B cell (primary cell): ENCODE data around the gene FAM204A. TPM values are rescaled to one million over a fixed set of nuclear protein-coding genes. Genes with fewer than 3 reads are reported as not detected.

Source experiments
- ATAC-seq: fragments of 200-7000 bp; cut with Tn5 transposase; one replicate; pipeline ENCODE4 v1.10.0; 2021; ENCODE audit warnings: low read depth, mild to moderate bottlenecking, moderate number of reproducible peaks, moderate library complexity
- CTCF ChIA-PET: fragments of 350-600 bp; sonication (Branson Sonifier 250); formaldehyde crosslinking; loops from one replicate; lab custom pipeline; 2021; ENCODE audit warnings: antibody characterized with exemption, inconsistent platforms; lab: Charles Lee
- POLR2A ChIA-PET: fragments of 350-600 bp; sonication (Branson Sonifier 250); formaldehyde crosslinking; loops from one replicate; lab custom pipeline; 2021; ENCODE audit warnings: antibody characterized with exemption; lab: Charles Lee
- DNase-seq: peaks from one replicate; pipeline ENCODE4 v3.0.0; 2013
- H2AFZ ChIP-seq: 2 replicates; pipeline ENCODE4 v1.6.1; 2012; ENCODE audit warnings: mild to moderate bottlenecking, low read depth, low read length; ENCODE audit not compliant: insufficient read depth, poor library complexity, severe bottlenecking
- H3K27ac ChIP-seq, 2 donors: 1 replicate in 1 of 2; 2 replicates in 1 of 2; pipeline ENCODE4 v1.5.1; 2012 to 2013; ENCODE audit warnings: low read length in 2 of 2, mild to moderate bottlenecking in 2 of 2, moderate library complexity in 1 of 2
- H3K27me3 ChIP-seq, 4 experiments: fragments of 200-600 bp in 1 of 4; sonication (generic) in 1 of 4; replicated peaks in 1 of 4; 1 replicate in 2 of 4; 2 replicates in 2 of 4; pipeline versions ENCODE4 v1.6.1 to v1.7.0; 2013 to 2016; ENCODE audit warnings: low read length in 3 of 4, mild to moderate bottlenecking in 2 of 4, mixed read lengths in 1 of 4, moderate library complexity in 1 of 4; ENCODE audit not compliant: insufficient read depth in 4 of 4, control insufficient read depth in 3 of 4; ENCODE audit errors: control extremely low read depth in 1 of 4
- H3K36me3 ChIP-seq, 2 experiments: replicated peaks in 1 of 2; 1 replicate in 1 of 2; 2 replicates in 1 of 2; pipeline versions ENCODE4 v1.6.1 to v1.7.1; 2013; ENCODE audit warnings: low read length in 1 of 2; ENCODE audit not compliant: insufficient read depth in 2 of 2, control insufficient read depth in 1 of 2; ENCODE audit errors: control extremely low read depth in 1 of 2, extremely low read depth in 1 of 2
- H3K4me1 ChIP-seq, 2 donors: fragments of 200-600 bp in 1 of 2; sonication (generic) in 1 of 2; 1 replicate in 1 of 2; 2 replicates in 1 of 2; pipeline versions ENCODE4 v1.5.1 to v1.6.1; 2013 to 2017; ENCODE audit warnings: low read length in 2 of 2; ENCODE audit not compliant: control insufficient read depth in 2 of 2, insufficient read depth in 2 of 2
- H3K4me2 ChIP-seq: replicated peaks from 2 replicates; pipeline ENCODE3; 2012; ENCODE audit warnings: mild to moderate bottlenecking, low read depth, low read length; ENCODE audit not compliant: poor library complexity, severe bottlenecking
- H3K4me3 ChIP-seq, 5 experiments: fragments of 200-600 bp in 1 of 5; sonication (generic) in 1 of 5; 1 replicate in 3 of 5; 2 replicates in 2 of 5; pipeline versions ENCODE4 v1.5.1 to v1.7.0; 2011 to 2016; ENCODE audit warnings: low read length in 4 of 5, mild to moderate bottlenecking in 4 of 5, low read depth in 2 of 5, control low read depth in 1 of 5, moderate library complexity in 1 of 5; ENCODE audit not compliant: insufficient read depth in 1 of 5; ENCODE audit errors: control extremely low read depth in 1 of 5, extremely low read depth in 1 of 5
- H3K79me2 ChIP-seq: fragments of 200-600 bp; sonication (generic); one replicate; pipeline ENCODE4 v1.6.0; 2016; ENCODE audit warnings: low read length; ENCODE audit not compliant: control insufficient read depth, insufficient read depth
- H3K9ac ChIP-seq: fragments of 200-600 bp; sonication (generic); 2 replicates; pipeline ENCODE4 v1.6.1; 2017; ENCODE audit warnings: mild to moderate bottlenecking, low read length, moderate library complexity
- H3K9me3 ChIP-seq, 3 donors: one replicate each; pipeline versions ENCODE4 v1.6.1 to v1.7.1; 2013; ENCODE audit warnings: low read length in 2 of 3; ENCODE audit not compliant: control insufficient read depth in 2 of 3, insufficient read depth in 1 of 3; ENCODE audit errors: control extremely low read depth in 1 of 3
- H4K20me1 ChIP-seq: 2 replicates; pipeline ENCODE4 v1.6.0; 2012; ENCODE audit warnings: mild to moderate bottlenecking, low read length; ENCODE audit not compliant: insufficient read depth, control insufficient read depth, poor library complexity, severe bottlenecking
- H3K27ac Mint-ChIP-seq: one replicate; pipeline ENCODE4 v1.8.0; 2021; ENCODE audit warnings: mixed read lengths
- H3K27me3 Mint-ChIP-seq: one replicate; pipeline ENCODE4 v1.8.0; 2021; ENCODE audit warnings: mixed read lengths
- H3K4me1 Mint-ChIP-seq: one replicate; pipeline ENCODE4 v1.8.0; 2021; ENCODE audit warnings: mixed read lengths
- H3K4me3 Mint-ChIP-seq: one replicate; pipeline ENCODE4 v1.8.0; 2021; ENCODE audit warnings: mixed read lengths
- H3K9me3 Mint-ChIP-seq: one replicate; pipeline ENCODE4 v1.8.0; 2022; ENCODE audit warnings: mixed read lengths; ENCODE audit not compliant: insufficient read depth
- CTCF ChIP-seq: fragments of 200-600 bp; IDR thresholded peaks from one replicate; pipeline ENCODE4 v1.8.0; 2022; ENCODE audit warnings: antibody characterized with exemption, mild to moderate bottlenecking
- EZH2 ChIP-seq: IDR thresholded peaks from 2 replicates; pipeline ENCODE4 v1.6.1; 2012; ENCODE audit warnings: borderline replicate concordance, low read depth, mild to moderate bottlenecking, moderate library complexity, low read length; ENCODE audit not compliant: insufficient read depth, poor library complexity, severe bottlenecking
- WGBS: methylation state at CpG from one replicate; pipeline ENCODE4 v1.1.5; 2013; ENCODE audit warnings: missing lambda C conversion rate; ENCODE audit not compliant: insufficient coverage; 5-methylcytosine and 5-hydroxymethylcytosine counted together
- intact Hi-C: fragments of 100-400 bp; cut with micrococcal nuclease; formaldehyde crosslinking; loops from one replicate; pipeline ENCODE4 v1.10.0; 2022
- polyA plus RNA-seq: library from polyadenylated mRNA; depleted of rRNA; stranded (reverse); fragments of >200 nt; gene quantifications from 2 replicates; pipeline ENCODE4 v1.2.3, GENCODE V29; 2012
- total RNA-seq, 2 donors: library from RNA; stranded (reverse); fragments of 120-200 nt in 1 of 2; gene quantifications; 1 replicate in 1 of 2; 2 replicates in 1 of 2; pipeline versions ENCODE4 v1.2.3 to v1.2.4, GENCODE V29; 2013 to 2022

FAM204A gene
- total and polyA plus RNA-seq, 2 donors (not counting 1 experiment from before 2014, with no cell fraction given) = 14.2 to 79.8 TPM

- Histone ChIP-seq H3K36me3 (peaks cover 33 to 37% of the 10 kb centered on the region in 2 experiments), H2AFZ (no peak overlapping the region), H3K4me2 (no peak overlapping the region), H3K79me2 (no peaks in the 10 kb centered on the region), H4K20me1 (no peaks in the 10 kb centered on the region), H3K4me1 (no peaks in the 10 kb centered on the region), H3K9ac (no peak overlapping the region), H3K27ac (no peak overlapping the region), H3K9me3 (no peaks in the 10 kb centered on the region), H3K27me3 (no peaks in the 10 kb centered on the region), H3K4me3 (no peak overlapping the region)
- H3K4me1 Mint-ChIP-seq = no peaks in the 10 kb centered on the region
- no peak for DNase-seq
- no peak for ATAC-seq
- no peak overlapping the region for H3K27ac Mint-ChIP-seq
- POLR2A ChIA-PET = no interaction called here
- H3K27me3 Mint-ChIP-seq = no peaks in the 10 kb centered on the region
- no peak overlapping the region for H3K4me3 Mint-ChIP-seq
- no peaks in the 10 kb centered on the region for H3K9me3 Mint-ChIP-seq
- intact Hi-C loops = no loop called here
- CTCF ChIA-PET = interaction anchor here (1.0 kb wide), 1 partner anchor 11 kb away, joined by 3 read pairs; no protein-coding TSS in a partner anchor
- no CpG with 5 or more reads among the region's 4 CpGs for WGBS
- TF ChIP-seq CTCF = no peak
- TF ChIP-seq EZH2 = no peak
Observed at GRCh38 chr10:118307859-118308258, 34.3 kb downstream of the FAM204A start.

- H3K79me2 ChIP-seq = no peaks in the 10 kb centered on the region
- H3K4me2 ChIP-seq = no peak overlapping the region
- DNase-seq (no peak), ATAC-seq (no peak)
- Mint-ChIP-seq H3K4me3 (no peak overlapping the region), H3K9me3 (no peaks in the 10 kb centered on the region), H3K4me1 (no peaks in the 10 kb centered on the region), H3K27me3 (no peaks in the 10 kb centered on the region), H3K27ac (no peak overlapping the region)
- peaks cover 27 to 32% of the 10 kb centered on the region in 2 experiments for H3K36me3 ChIP-seq
- H3K27ac ChIP-seq = no peak overlapping the region
- no peak overlapping the region for H2AFZ ChIP-seq
- ChIA-PET POLR2A (no interaction called here), CTCF (interaction anchor here (1.0 kb wide), 1 partner anchor 12 kb away, joined by 3 read pairs; no protein-coding TSS in a partner anchor)
- intact Hi-C loops = no loop called here
- H3K4me1 ChIP-seq = no peaks in the 10 kb centered on the region
- no CpG with 5 or more reads among the region's 1 CpG for WGBS
- H3K27me3 ChIP-seq = no peaks in the 10 kb centered on the region
- no peaks in the 10 kb centered on the region for H3K9me3 ChIP-seq
- no peak overlapping the region for H3K4me3 ChIP-seq
- no peaks in the 10 kb centered on the region for H4K20me1 ChIP-seq
- H3K9ac ChIP-seq = no peak overlapping the region
- TF ChIP-seq CTCF = no peak
Observed at GRCh38 chr10:118307220-118307619, 34.9 kb downstream of the FAM204A start.
